Stimulated activated CD4-positive, alpha-beta T cell treated with anti-CD3 and anti-CD28 coated beads, Interleukin-1b, Interleukin-23, amount 100 ng/mL, for 1 hour (primary cell): ENCODE data around the gene SRRM2.

Experiments
- DNase-seq, 2 donors: peaks; one replicate each; pipeline ENCODE4 v3.0.0-alpha.2; 2020; ENCODE audit warnings: low read depth in 2 of 2

The SRRM2 gene

DNA sequence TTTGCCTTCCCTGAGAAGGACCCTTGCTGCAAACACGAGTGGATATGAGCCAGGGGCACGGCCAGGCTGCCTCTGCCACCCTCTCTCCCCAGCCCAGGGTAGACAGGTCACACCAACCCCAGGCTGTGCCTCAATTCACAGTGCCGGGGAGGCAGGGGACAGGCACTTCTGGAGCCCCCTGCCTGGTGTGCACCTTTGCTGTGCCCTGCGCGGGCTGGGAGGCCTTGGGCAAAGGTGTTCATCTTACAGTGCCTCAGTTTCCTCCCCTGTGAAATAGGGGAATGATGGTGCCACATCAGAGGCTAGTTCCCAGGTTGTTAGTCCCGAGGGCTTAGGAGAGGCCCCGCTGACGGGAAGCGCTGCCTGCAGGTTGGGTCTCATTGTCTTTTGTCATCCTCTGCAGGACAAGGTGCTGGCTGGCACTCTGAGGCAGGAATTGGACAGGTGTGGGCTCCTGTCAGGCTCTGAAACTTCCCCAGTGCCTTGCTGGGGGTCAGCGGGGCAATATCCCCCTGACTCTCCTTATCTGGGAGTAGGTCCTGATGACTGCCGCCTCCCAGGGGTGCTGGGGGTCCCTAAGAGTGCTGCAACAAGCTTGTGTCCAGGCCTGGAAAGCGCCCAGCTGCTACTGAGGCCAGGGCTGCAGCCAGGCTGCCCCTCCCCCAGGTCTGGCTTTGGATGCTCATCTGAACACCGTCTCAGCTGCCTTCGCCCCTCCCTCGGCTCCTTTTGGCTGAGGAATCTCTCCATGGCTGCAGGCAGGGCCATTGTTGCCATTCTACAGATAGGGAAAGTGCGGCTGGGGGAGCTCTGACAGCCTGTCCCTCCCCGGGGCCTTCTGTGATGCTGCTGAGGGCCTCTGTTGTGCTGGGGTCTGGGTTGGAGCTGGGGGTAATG lies 67.7 kb downstream of the SRRM2 start:
- no peak for DNase-seq
